WTC11 (cell line): ENCODE data around the gene ZBTB34. TPM values are rescaled to one million over a fixed set of nuclear protein-coding genes. Genes with fewer than 3 reads are reported as not detected.

Experiments
- ATAC-seq: fragments of 200-7000 bp; cut with Tn5 transposase; 2 replicates; pipeline ENCODE4 v1.10.0; 2021; ENCODE audit warnings: mild to moderate bottlenecking, moderate library complexity
- CTCF ChIA-PET: fragments of 300-600 bp; sonication (Branson Sonifier 250); formaldehyde crosslinking; loops from one replicate; lab custom pipeline; 2021; ENCODE audit warnings: antibody characterized with exemption; lab: Charles Lee
- POLR2A ChIA-PET: fragments of 350-600 bp; sonication (Branson Sonifier 250); formaldehyde crosslinking; loops from one replicate; lab custom pipeline; 2021; ENCODE audit warnings: antibody characterized with exemption; lab: Charles Lee
- DNase-seq: peaks from one replicate; pipeline ENCODE4 v3.0.0; 2021; ENCODE audit warnings: low spot score
- H3K27ac Mint-ChIP-seq: 2 replicates; pipeline ENCODE4 v1.8.0; 2021; ENCODE audit warnings: mixed read lengths
- H3K27me3 Mint-ChIP-seq: 2 replicates; pipeline ENCODE4 v1.8.0; 2021; ENCODE audit warnings: low read depth, mild to moderate bottlenecking, moderate library complexity, mixed read lengths
- H3K36me3 Mint-ChIP-seq: 2 replicates; pipeline ENCODE4 v1.8.0; 2021; ENCODE audit warnings: mixed read lengths
- H3K4me1 Mint-ChIP-seq: 2 replicates; pipeline ENCODE4 v1.8.0; 2022; ENCODE audit warnings: mixed read lengths
- H3K4me3 Mint-ChIP-seq: 2 replicates; pipeline ENCODE4 v1.8.0; 2021; ENCODE audit warnings: mild to moderate bottlenecking, moderate library complexity, mixed read lengths
- H3K9me3 Mint-ChIP-seq: 2 replicates; pipeline ENCODE4 v1.8.0; 2021; ENCODE audit warnings: mixed read lengths
- E2F4 ChIP-seq: sonication (generic); formaldehyde crosslinking; IDR thresholded peaks from 2 replicates; pipeline ENCODE4 v1.8.1; 2022; ENCODE audit warnings: low read depth, mild to moderate bottlenecking, moderate library complexity, missing genetic modification reagents, borderline replicate concordance
- GRHL2 ChIP-seq: fragments of 250-450 bp; sonication (Bioruptor Pico); IDR thresholded peaks from 2 replicates; pipeline ENCODE4 v1.8.0; 2022; ENCODE audit warnings: mild to moderate bottlenecking, moderate library complexity; ENCODE audit not compliant: insufficient replicate concordance, severe bottlenecking
- JAZF1 ChIP-seq: fragments of 250-450 bp; sonication (Bioruptor Pico); IDR thresholded peaks from 2 replicates; pipeline ENCODE4 v1.9.0; 2021; ENCODE audit warnings: moderate library complexity, mild to moderate bottlenecking, inconsistent platforms
- NFATC4 ChIP-seq: fragments of 250-450 bp; sonication (Bioruptor Pico); IDR thresholded peaks from 2 replicates; pipeline ENCODE4 v1.9.0; 2021; ENCODE audit warnings: mild to moderate bottlenecking
- NFE2L1 ChIP-seq: sonication (generic); formaldehyde crosslinking; IDR thresholded peaks from 2 replicates; pipeline ENCODE4 v1.8.1; 2023; ENCODE audit warnings: missing genetic modification reagents
- NFYB ChIP-seq: sonication (generic); formaldehyde crosslinking; conservative IDR thresholded peaks from 2 replicates; pipeline ENCODE4 v1.8.0; 2022; ENCODE audit warnings: low read depth, missing genetic modification reagents
- NR1H2 ChIP-seq: sonication (generic); formaldehyde crosslinking; IDR thresholded peaks from 2 replicates; pipeline ENCODE4 v1.9.0; 2021; ENCODE audit warnings: mild to moderate bottlenecking, moderate library complexity, missing genetic modification reagents
- NR2C2 ChIP-seq: sonication (generic); formaldehyde crosslinking; IDR thresholded peaks from 2 replicates; pipeline ENCODE4 v1.8.0; 2022; ENCODE audit warnings: mild to moderate bottlenecking, missing genetic modification reagents
- PRDM15 ChIP-seq: sonication (generic); formaldehyde crosslinking; IDR thresholded peaks from 2 replicates; pipeline ENCODE4 v1.8.0; 2022; ENCODE audit warnings: missing genetic modification reagents
- PREB ChIP-seq: sonication (generic); formaldehyde crosslinking; IDR thresholded peaks from 2 replicates; pipeline ENCODE4 v1.8.1; 2022; ENCODE audit warnings: mild to moderate bottlenecking, missing genetic modification reagents, moderate library complexity, borderline replicate concordance
- SMAD3 ChIP-seq: sonication (generic); formaldehyde crosslinking; IDR thresholded peaks from 2 replicates; pipeline ENCODE4 v1.8.0; 2022; ENCODE audit warnings: missing genetic modification reagents, mild to moderate bottlenecking, borderline replicate concordance
- SMAD4 ChIP-seq: sonication (generic); formaldehyde crosslinking; IDR thresholded peaks from 2 replicates; pipeline ENCODE4 v1.8.0; 2022; ENCODE audit warnings: mild to moderate bottlenecking, missing genetic modification reagents
- TCF7 ChIP-seq: sonication (generic); formaldehyde crosslinking; IDR thresholded peaks from 2 replicates; pipeline ENCODE4 v1.8.0; 2022; ENCODE audit warnings: mild to moderate bottlenecking, low read depth, missing genetic modification reagents, moderate library complexity
- TP53 ChIP-seq: sonication (generic); formaldehyde crosslinking; IDR thresholded peaks from 2 replicates; pipeline ENCODE4 v1.8.1; 2023; ENCODE audit warnings: mild to moderate bottlenecking, missing genetic modification reagents
- USF2 ChIP-seq: sonication (generic); formaldehyde crosslinking; IDR thresholded peaks from 2 replicates; pipeline ENCODE4 v1.8.1; 2023; ENCODE audit warnings: mild to moderate bottlenecking, missing genetic modification reagents, moderate library complexity
- ZNF138 ChIP-seq: sonication (generic); formaldehyde crosslinking; conservative IDR thresholded peaks from 2 replicates; pipeline ENCODE4 v1.8.1; 2022; ENCODE audit warnings: mild to moderate bottlenecking, moderate library complexity, missing genetic modification reagents
- ZNF232 ChIP-seq: sonication (generic); formaldehyde crosslinking; IDR thresholded peaks from 2 replicates; pipeline ENCODE4 v1.8.0; 2022; ENCODE audit warnings: mild to moderate bottlenecking, missing genetic modification reagents
- ZNF423 ChIP-seq: fragments of 250-450 bp; sonication (Bioruptor Pico); IDR thresholded peaks from 2 replicates; pipeline ENCODE4 v2.1.2; 2022; ENCODE audit warnings: mild to moderate bottlenecking, moderate library complexity
- total RNA-seq: library from RNA; stranded (reverse); gene quantifications from 3 replicates; pipeline ENCODE4 v1.2.3, GENCODE V29; 2021
- TF ChIP-seq, protein P1 (sequence below): sonication (generic); formaldehyde crosslinking; IDR thresholded peaks from 2 replicates; pipeline ENCODE4 v1.8.1; 2023; ENCODE audit warnings: mild to moderate bottlenecking, missing genetic modification reagents, borderline replicate concordance
- TF ChIP-seq, protein P2 (sequence below): sonication (generic); formaldehyde crosslinking; IDR thresholded peaks from 2 replicates; pipeline ENCODE4 v1.8.1; 2023; ENCODE audit warnings: mild to moderate bottlenecking, missing genetic modification reagents

ZBTB34 gene
- total RNA-seq, 1 experiment from 2014 or later = 18.4 TPM

GRCh38 chr9:126818482-126818881 lies 42.0 kb upstream of the ZBTB34 start (continued):
- TF ChIP-seq, protein P1, sequence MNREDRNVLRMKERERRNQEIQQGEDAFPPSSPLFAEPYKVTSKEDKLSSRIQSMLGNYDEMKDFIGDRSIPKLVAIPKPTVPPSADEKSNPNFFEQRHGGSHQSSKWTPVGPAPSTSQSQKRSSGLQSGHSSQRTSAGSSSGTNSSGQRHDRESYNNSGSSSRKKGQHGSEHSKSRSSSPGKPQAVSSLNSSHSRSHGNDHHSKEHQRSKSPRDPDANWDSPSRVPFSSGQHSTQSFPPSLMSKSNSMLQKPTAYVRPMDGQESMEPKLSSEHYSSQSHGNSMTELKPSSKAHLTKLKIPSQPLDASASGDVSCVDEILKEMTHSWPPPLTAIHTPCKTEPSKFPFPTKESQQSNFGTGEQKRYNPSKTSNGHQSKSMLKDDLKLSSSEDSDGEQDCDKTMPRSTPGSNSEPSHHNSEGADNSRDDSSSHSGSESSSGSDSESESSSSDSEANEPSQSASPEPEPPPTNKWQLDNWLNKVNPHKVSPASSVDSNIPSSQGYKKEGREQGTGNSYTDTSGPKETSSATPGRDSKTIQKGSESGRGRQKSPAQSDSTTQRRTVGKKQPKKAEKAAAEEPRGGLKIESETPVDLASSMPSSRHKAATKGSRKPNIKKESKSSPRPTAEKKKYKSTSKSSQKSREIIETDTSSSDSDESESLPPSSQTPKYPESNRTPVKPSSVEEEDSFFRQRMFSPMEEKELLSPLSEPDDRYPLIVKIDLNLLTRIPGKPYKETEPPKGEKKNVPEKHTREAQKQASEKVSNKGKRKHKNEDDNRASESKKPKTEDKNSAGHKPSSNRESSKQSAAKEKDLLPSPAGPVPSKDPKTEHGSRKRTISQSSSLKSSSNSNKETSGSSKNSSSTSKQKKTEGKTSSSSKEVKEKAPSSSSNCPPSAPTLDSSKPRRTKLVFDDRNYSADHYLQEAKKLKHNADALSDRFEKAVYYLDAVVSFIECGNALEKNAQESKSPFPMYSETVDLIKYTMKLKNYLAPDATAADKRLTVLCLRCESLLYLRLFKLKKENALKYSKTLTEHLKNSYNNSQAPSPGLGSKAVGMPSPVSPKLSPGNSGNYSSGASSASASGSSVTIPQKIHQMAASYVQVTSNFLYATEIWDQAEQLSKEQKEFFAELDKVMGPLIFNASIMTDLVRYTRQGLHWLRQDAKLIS (CRISPR knock-in tag) = no peak
- TF ChIP-seq TCF7 (no peak), PRDM15 (CRISPR knock-in tag) (no peak), PREB (no peak)

DNA sequence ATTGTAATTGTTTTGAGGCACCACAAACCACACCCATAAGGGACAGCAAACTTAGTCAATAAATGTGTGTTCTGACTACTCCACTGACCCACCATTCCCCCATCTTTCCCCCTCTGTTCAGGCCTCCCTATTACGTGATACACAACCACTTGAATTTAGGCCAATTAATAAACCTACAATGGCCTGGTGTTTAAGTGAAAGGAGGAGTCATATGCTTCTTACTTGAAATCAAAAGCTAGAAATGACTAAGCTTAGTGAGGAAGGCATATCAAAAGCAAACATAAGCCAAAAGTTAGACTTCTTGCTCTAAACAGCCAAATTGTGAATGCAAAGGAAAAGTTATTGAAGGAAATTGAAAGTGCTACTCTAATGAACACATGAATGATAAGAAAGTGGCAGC lies 41.0 kb upstream of the ZBTB34 start:
- TF ChIP-seq GRHL2 (no peak), E2F4 (CRISPR knock-in tag) (no peak)
- H3K4me1 Mint-ChIP-seq = no peaks in the 10 kb centered on the region
- peaks cover 37% of the 10 kb centered on the region for H3K9me3 Mint-ChIP-seq
- DNase-seq (no peak), ATAC-seq (no peak)
- ChIA-PET CTCF (interaction anchor here (1.3 kb wide), 1 partner anchor 114 kb away, joined by 3 read pairs; no protein-coding TSS in a partner anchor), POLR2A (no interaction called here)
- H3K4me3 Mint-ChIP-seq = no peak overlapping the region
- H3K36me3 Mint-ChIP-seq = peaks cover 59% of the 10 kb centered on the region
- no peak overlapping the region for H3K27ac Mint-ChIP-seq
- no peaks in the 10 kb centered on the region for H3K27me3 Mint-ChIP-seq

DNA sequence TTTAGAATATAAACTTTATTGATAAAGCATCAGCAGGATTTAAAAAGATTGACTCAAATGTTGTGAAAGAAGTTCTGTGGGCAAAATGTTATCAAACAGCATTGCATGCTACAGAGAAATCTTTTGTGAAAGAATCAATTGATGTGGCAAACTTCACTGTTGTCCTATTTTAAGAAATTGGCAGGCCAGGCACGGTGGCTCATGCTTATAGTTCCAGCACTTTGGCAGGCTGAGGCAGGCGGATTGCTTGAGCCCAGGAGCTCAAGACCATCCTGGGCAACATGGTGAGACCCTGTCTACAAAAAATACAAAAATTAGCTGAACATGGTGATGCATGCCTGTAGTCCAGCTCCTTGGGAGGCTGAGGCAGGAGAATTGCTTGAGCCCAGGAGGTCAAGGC lies 38.2 kb upstream of the ZBTB34 start:
- ATAC-seq (no peak), DNase-seq (no peak)
- POLR2A ChIA-PET = no interaction called here
- H3K9me3 Mint-ChIP-seq = peaks cover 28% of the 10 kb centered on the region
- H3K27me3 Mint-ChIP-seq = no peaks in the 10 kb centered on the region
- H3K4me3 Mint-ChIP-seq = no peak overlapping the region
- peaks cover 41% of the 10 kb centered on the region for H3K36me3 Mint-ChIP-seq
- TF ChIP-seq SMAD3 (CRISPR knock-in tag) = no peak
- H3K4me1 Mint-ChIP-seq = no peaks in the 10 kb centered on the region
- H3K27ac Mint-ChIP-seq = no peak overlapping the region
- CTCF ChIA-PET = no interaction called here

- no peaks in the 10 kb centered on the region for H3K27me3 Mint-ChIP-seq
- H3K4me1 Mint-ChIP-seq = no peaks in the 10 kb centered on the region
- ChIA-PET POLR2A (no interaction called here), CTCF (no interaction called here)
- no peak overlapping the region for H3K27ac Mint-ChIP-seq
- H3K36me3 Mint-ChIP-seq = peaks cover 37% of the 10 kb centered on the region
- H3K9me3 Mint-ChIP-seq = peaks cover 25% of the 10 kb centered on the region
- no peak for ATAC-seq
- H3K4me3 Mint-ChIP-seq = no peak overlapping the region
- no peak for DNase-seq
- TF ChIP-seq JAZF1 (CRISPR knock-in tag) (no peak), SMAD4 (CRISPR knock-in tag) (no peak), NR2C2 (CRISPR knock-in tag) (no peak), USF2 (CRISPR knock-in tag) (no peak), NFYB (no peak), ZNF232 (CRISPR knock-in tag) (no peak), ZNF423 (no peak), TP53 (CRISPR knock-in tag) (no peak), NFATC4 (CRISPR knock-in tag) (no peak), NR1H2 (CRISPR knock-in tag) (no peak), ZNF138 (CRISPR knock-in tag) (no peak), NFE2L1 (CRISPR knock-in tag) (no peak)
- TF ChIP-seq, protein P2, sequence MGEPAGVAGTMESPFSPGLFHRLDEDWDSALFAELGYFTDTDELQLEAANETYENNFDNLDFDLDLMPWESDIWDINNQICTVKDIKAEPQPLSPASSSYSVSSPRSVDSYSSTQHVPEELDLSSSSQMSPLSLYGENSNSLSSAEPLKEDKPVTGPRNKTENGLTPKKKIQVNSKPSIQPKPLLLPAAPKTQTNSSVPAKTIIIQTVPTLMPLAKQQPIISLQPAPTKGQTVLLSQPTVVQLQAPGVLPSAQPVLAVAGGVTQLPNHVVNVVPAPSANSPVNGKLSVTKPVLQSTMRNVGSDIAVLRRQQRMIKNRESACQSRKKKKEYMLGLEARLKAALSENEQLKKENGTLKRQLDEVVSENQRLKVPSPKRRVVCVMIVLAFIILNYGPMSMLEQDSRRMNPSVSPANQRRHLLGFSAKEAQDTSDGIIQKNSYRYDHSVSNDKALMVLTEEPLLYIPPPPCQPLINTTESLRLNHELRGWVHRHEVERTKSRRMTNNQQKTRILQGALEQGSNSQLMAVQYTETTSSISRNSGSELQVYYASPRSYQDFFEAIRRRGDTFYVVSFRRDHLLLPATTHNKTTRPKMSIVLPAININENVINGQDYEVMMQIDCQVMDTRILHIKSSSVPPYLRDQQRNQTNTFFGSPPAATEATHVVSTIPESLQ = no peak
Observed at GRCh38 chr9:126822873-126823272, 37.6 kb upstream of the ZBTB34 start.
